Activated T-helper 1 cell treated with anti-CD3 and anti-CD28 coated beads, Interleukin-12 subunit alpha, Interleukin-12 subunit beta, Interleukin-2, Interleukin-4 antibody, amounts not matched to agents 30 ng/mL and 10 ng/mL and 1 ng/mL, durations not matched to agents 14 hours and 24 hours and 36 hours (primary cell): Measurements from ENCODE around the gene PTEN. TPM values are rescaled to one million over a fixed set of nuclear protein-coding genes. Genes with fewer than 3 reads are reported as not detected.
"Not testable (repeated sequence)": the region's sequence is repeated elsewhere in the genome, so short reads cannot be mapped to it uniquely, and the experiment has no call there.

ENCODE experiments used
- DNase-seq: peaks from one replicate; pipeline ENCODE4 v3.0.0; 2021; ENCODE audit warnings: low spot score
- H3K27ac Mint-ChIP-seq: one replicate; pipeline ENCODE4 v1.8.0; 2021; ENCODE audit warnings: mild to moderate bottlenecking, mixed read lengths
- H3K27me3 Mint-ChIP-seq: one replicate; pipeline ENCODE4 v1.8.0; 2022; ENCODE audit warnings: mild to moderate bottlenecking, moderate library complexity, mixed read lengths; ENCODE audit not compliant: insufficient read depth
- H3K36me3 Mint-ChIP-seq: one replicate; pipeline ENCODE4 v1.8.0; 2021; ENCODE audit warnings: low read depth, mixed read lengths
- H3K4me1 Mint-ChIP-seq: one replicate; pipeline ENCODE4 v1.8.0; 2021; ENCODE audit warnings: low read depth, mixed read lengths
- H3K4me3 Mint-ChIP-seq: one replicate; pipeline ENCODE4 v1.8.0; 2021; ENCODE audit warnings: mild to moderate bottlenecking, moderate library complexity, mixed read lengths
- H3K9me3 Mint-ChIP-seq: one replicate; pipeline ENCODE4 v1.8.0; 2021; ENCODE audit warnings: mixed read lengths
- intact Hi-C: fragments of 100-400 bp; cut with micrococcal nuclease; formaldehyde crosslinking; loops from one replicate; pipeline ENCODE4 v1.15.1; 2024
- total RNA-seq: library from RNA; stranded (reverse); gene quantifications from 2 replicates; pipeline ENCODE4 v1.2.3, GENCODE V29; 2022

Gene PTEN
- total RNA-seq, 1 donor from 2014 or later: 56.9 TPM

DNA sequence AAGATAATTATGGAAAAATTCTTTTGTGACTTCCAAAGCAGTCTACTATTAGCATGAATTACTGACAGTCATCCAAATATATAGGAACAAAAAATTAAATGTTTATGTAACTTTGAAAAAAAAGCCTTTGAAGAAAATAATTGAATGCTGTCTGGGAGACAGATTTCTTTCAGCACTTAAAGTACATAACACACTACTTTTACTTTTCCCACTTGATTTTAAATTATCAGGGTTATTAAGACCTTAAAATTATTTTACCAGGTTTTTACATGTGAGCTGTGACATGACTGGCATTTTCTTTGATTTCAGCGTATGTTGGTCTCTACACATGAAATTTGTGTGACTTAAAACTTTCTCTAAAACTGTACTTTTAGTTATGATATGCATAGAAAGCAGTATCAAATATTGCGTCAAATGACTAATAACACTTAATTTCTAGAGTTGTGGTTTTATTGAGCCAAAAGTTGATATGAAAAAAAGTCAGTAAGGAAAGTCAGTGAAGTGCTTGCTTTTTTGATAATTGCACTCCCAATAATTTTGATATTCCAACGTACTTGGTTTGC lies 3.1 kb downstream of the PTEN start:
- Mint-ChIP-seq H3K27me3 (no peaks in the 10 kb centered on the region), H3K4me3 (peak overlapping the region; percentile 97), H3K27ac (peak overlapping the region; percentile 34), H3K36me3 (peaks cover 26% of the 10 kb centered on the region), H3K4me1 (peaks cover 68% of the 10 kb centered on the region), H3K9me3 (no peaks in the 10 kb centered on the region)
- intact Hi-C loops: loop anchor here (5.0 to 10.0 kb wide), 3 partner anchors 51 to 1218 kb away; no protein-coding TSS in a partner anchor
- no peak for DNase-seq

DNA sequence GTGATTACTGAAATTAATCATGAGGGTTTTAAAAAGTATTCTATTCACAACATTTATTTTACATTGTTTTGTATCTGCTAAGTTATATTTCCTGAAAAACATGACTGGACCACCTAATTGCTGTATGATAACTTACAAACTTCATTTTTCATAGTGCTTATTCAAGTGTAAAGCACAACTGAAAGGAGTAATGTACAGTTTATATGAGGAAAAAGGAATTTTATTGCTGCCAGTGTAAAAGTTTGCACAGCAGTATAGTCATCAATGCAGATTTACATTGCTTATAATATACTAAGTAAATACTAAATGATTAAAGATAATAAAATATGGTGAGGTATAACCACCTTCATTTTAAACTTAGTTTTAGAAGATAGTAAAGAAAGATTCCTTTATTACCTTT lies 4.0 kb downstream of the PTEN start:
- no peaks in the 10 kb centered on the region for H3K9me3 Mint-ChIP-seq
- H3K36me3 Mint-ChIP-seq: peaks cover 26% of the 10 kb centered on the region

DNA sequence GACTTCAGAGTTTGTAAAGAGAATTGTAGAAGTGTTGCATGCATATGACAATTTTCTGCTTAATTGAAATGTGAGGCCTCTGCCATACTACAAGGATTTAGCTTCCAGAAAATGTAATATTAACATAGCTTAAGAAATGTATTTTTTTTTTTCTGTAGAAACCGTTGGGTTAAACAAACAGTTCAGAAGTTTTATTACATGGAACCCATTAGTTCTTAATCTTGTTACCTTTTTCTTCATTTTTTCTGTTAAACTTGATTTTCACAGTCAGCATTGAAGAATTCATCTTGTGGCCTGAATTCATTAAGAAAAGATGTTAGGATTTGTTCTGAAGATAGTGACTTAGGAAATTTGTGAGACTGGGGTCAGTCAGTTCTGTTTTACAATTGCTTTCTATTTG lies 4.9 kb downstream of the PTEN start:
- no peak for DNase-seq
- H3K9me3 Mint-ChIP-seq: no peaks in the 10 kb centered on the region
- H3K4me1 Mint-ChIP-seq: peaks cover 59% of the 10 kb centered on the region
- peaks cover 26% of the 10 kb centered on the region for H3K36me3 Mint-ChIP-seq
- intact Hi-C loops: loop anchor here (2.0 to 10.0 kb wide), 4 partner anchors 15 to 1217 kb away; no protein-coding TSS in a partner anchor
- no peak overlapping the region for H3K27ac Mint-ChIP-seq
- H3K4me3 Mint-ChIP-seq: peak overlapping the region; percentile 72
- no peaks in the 10 kb centered on the region for H3K27me3 Mint-ChIP-seq

More for the DNA sequence above, 4.0 kb downstream of the PTEN start:
- intact Hi-C loops: loop anchor here (5.0 to 10.0 kb wide), 3 partner anchors 50 to 1217 kb away; no protein-coding TSS in a partner anchor
- Mint-ChIP-seq H3K27me3 (no peaks in the 10 kb centered on the region), H3K4me3 (peak overlapping the region; percentile 97), H3K27ac (no peak overlapping the region), H3K4me1 (peaks cover 60% of the 10 kb centered on the region)
- DNase-seq: no peak

DNA sequence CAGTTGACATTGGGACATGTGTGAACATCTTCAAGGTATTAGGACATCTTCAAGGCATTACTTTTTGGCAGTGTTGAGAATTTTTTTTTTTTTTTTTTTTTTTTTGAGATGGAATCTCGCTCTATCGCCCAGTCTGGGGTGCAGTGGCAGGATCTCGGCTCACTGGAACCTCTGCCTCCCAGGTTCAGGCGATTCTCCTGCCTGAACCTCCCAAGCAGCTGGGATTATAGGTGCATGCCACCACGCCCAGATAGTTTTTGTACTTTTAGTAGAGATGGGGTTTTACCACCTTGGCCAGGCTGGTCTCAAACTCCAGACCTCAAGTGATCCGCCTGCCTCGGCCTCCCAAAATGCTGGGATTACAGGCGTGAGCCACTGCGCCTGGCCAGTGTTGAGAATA lies 5.7 kb downstream of the PTEN start:
- not testable (repeated sequence) for H3K27me3 Mint-ChIP-seq, DNase-seq, H3K27ac Mint-ChIP-seq, H3K9me3 Mint-ChIP-seq
- H3K4me3 Mint-ChIP-seq: peak overlapping the region; percentile 23
- peaks cover 67% of the 10 kb centered on the region for H3K4me1 Mint-ChIP-seq
- H3K36me3 Mint-ChIP-seq: peaks cover 26% of the 10 kb centered on the region
- intact Hi-C loops: loop anchor here (2.0 to 10.0 kb wide), 4 partner anchors 14 to 1216 kb away; no protein-coding TSS in a partner anchor

DNA sequence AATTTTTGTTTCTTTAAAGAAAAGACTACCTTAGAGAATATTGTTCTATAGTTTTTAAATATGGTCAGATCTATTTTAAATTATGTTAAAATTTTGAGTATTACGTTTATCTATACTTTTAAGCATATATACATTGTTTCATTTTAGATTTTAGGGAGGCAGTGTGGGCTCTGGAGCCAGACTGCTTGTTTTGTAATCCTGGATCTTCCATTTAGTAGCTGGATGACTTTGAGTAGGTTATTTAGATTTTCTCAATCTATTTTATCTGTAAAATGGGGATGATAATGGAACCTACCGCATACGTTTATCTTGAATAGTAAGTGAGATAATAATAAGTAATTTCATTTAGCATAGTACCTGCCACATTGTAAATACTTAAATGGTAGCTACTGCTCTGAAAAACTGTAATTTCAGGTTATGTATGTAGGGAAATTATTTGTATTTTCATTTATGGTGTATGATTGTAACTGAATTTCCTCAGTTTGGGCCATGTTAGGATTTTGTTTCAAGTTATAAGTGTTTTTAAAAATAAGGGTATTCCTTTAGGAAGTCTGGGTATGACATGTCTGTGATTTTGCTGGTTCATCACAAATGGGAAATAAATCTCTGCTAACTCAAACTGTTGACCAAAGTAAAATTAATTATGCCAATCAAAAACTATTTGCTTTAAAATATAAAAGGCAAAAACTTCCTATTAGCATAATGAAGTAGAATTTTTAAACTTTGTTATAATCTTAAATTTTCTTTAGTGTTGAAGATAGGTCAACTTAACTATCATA lies 6.5 kb downstream of the PTEN start:
- Mint-ChIP-seq H3K27ac (no peak overlapping the region), H3K4me1 (peaks cover 64% of the 10 kb centered on the region), H3K4me3 (no peak overlapping the region), H3K9me3 (no peaks in the 10 kb centered on the region), H3K27me3 (no peaks in the 10 kb centered on the region), H3K36me3 (peaks cover 23% of the 10 kb centered on the region)
- no peak for DNase-seq
- intact Hi-C loops: loop anchor here (2.0 to 10.0 kb wide), 4 partner anchors 13 to 1215 kb away; no protein-coding TSS in a partner anchor

DNA sequence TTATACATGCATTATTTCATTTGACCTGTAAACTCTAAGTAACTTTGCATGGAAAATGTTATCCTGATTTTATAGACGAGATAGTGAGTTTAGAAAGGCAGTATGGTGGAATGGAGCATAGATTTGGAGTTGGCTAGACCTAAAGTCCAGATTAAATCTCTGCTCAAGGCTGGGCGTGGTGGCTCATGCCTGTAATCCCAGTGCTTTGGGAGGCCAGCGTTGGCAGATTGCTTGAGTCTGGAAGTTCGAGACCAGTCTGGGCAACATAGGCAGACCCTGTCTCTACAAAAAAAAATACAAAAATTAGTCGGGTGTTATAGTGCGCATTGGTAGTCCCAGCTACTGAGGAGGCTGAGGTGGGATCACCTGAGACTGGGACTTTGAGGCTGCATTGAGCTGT lies 9.4 kb downstream of the PTEN start:
- Mint-ChIP-seq H3K27me3 (no peaks in the 10 kb centered on the region), H3K4me1 (peaks cover 41% of the 10 kb centered on the region), H3K36me3 (peaks cover 12% of the 10 kb centered on the region), H3K4me3 (no peak overlapping the region), H3K27ac (no peak overlapping the region), H3K9me3 (no peaks in the 10 kb centered on the region)
- DNase-seq: no peak
- intact Hi-C loops: no loop called here

DNA sequence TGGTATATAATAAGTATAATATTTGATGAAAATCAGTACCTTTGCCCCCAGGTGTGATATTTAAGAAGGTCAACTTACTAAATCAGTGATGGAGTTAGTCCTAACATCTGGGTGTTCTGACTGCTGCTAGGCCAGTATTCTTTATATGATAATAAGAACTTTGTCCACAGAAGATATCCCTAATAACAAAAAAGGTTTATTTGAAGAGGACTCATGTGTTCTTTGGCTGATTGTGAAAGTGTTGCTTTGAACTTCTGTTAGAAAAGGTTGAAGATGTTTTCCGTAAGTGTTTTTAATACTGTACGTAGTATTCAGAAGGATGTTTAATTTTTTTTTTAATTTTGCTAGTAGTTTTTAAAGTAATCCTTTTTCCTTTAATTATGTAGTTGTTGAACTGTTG lies 10.2 kb downstream of the PTEN start:
- intact Hi-C loops: no loop called here
- peaks cover 34% of the 10 kb centered on the region for H3K4me1 Mint-ChIP-seq

DNA sequence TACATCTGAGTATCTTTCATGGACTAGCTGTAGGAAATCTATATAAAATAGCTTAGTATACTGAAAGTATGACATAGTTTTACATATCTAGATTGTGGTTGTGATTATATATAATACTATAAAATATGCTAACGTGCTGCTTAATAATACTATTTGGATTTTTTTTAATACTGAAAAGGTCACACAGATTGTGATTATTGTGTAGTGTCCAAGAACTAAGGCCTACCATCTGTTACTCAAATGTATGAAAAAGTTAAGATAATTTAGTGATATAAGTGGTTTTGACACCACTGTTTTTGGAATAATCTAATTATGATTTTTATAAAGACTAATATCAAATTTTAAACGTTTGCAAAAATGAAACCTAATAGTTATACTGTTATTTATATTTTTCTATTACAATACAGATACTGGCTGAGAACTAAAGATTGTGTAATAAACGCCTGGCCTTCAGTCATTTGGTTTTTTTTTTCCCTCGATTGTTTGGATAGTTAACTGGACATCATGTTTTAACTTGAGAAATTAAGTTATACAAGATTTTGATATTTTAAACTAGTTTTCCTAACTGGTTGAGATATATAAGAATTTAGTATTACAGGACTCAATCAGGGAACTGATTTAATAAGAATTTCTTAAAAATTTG lies 12.6 kb downstream of the PTEN start:
- Mint-ChIP-seq H3K27me3 (no peaks in the 10 kb centered on the region), H3K27ac (no peak overlapping the region), H3K4me1 (peaks cover 25% of the 10 kb centered on the region), H3K4me3 (no peak overlapping the region), H3K9me3 (peaks cover 6% of the 10 kb centered on the region), H3K36me3 (peaks cover 23% of the 10 kb centered on the region)
- no peak for DNase-seq
- intact Hi-C loops: no loop called here

More for the DNA sequence above, 10.2 kb downstream of the PTEN start:
- Mint-ChIP-seq H3K27ac (no peak overlapping the region), H3K27me3 (no peaks in the 10 kb centered on the region), H3K9me3 (no peaks in the 10 kb centered on the region), H3K4me3 (no peak overlapping the region), H3K36me3 (peaks cover 13% of the 10 kb centered on the region)
- no peak for DNase-seq

DNA sequence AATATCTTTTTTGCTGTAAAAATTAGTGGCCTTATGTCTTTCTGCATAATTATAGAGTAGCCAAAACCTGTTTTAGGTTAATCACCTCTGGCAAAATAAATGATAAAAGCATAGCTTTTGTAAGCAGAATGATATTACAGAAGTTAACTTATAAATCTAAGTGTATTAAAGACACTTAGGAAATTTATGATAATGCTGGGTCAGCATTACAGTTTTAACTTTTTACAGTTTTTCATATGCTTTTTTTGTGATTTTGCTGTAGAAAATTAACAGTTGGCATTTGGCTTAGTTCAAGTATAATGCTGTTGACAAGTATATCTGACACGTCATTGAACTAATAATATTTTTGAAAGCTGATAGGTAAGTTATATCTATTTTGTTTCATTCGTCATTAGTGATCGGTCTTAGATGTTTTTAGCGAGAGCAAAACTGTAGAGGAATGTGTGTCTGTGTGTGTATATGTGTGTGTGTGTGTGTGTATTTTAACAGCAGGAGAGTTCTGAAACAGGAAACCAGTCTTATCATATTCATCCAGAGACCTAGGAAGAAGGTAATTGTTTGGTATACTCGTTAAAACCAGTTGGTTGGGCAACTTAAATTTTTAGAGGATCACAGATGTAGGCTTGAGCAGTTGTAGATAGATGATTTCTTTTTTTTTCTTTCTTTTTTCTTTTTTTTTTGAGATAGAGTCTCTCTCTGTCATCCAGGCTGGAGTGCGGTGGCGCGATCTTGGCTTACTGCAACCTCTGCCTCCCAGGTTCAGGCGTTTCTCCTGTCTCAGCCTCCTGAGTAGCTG lies 15.4 kb downstream of the PTEN start:
- Mint-ChIP-seq H3K36me3 (peaks cover 36% of the 10 kb centered on the region), H3K9me3 (peaks cover 14% of the 10 kb centered on the region), H3K4me1 (peaks cover 23% of the 10 kb centered on the region), H3K27me3 (no peaks in the 10 kb centered on the region), H3K27ac (peak overlapping the region; percentile 35), H3K4me3 (no peak overlapping the region)
- intact Hi-C loops: no loop called here
- no peak for DNase-seq

DNA sequence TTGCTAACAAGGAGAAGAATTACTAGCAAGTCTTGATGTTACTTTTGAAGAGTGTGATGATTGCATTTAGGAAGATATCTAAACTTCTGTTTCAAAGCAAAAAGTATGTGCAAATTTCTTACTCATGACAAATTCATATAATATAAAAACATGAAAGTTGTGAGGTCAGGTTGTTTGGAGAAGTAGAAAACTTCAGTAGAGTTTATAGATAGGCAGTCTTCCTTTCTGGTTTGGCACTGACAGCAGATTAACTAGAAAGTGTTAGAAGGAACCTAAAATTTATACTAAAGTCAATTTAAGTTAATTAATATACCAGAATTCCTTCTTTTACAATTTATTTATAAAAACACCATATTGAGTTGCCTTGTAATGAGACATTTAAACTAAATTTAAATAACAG lies 16.9 kb downstream of the PTEN start:
- Mint-ChIP-seq H3K27me3 (no peaks in the 10 kb centered on the region), H3K4me3 (no peak overlapping the region), H3K36me3 (peaks cover 36% of the 10 kb centered on the region), H3K4me1 (peaks cover 19% of the 10 kb centered on the region), H3K9me3 (peaks cover 14% of the 10 kb centered on the region), H3K27ac (no peak overlapping the region)
- intact Hi-C loops: no loop called here
- DNase-seq: no peak

DNA sequence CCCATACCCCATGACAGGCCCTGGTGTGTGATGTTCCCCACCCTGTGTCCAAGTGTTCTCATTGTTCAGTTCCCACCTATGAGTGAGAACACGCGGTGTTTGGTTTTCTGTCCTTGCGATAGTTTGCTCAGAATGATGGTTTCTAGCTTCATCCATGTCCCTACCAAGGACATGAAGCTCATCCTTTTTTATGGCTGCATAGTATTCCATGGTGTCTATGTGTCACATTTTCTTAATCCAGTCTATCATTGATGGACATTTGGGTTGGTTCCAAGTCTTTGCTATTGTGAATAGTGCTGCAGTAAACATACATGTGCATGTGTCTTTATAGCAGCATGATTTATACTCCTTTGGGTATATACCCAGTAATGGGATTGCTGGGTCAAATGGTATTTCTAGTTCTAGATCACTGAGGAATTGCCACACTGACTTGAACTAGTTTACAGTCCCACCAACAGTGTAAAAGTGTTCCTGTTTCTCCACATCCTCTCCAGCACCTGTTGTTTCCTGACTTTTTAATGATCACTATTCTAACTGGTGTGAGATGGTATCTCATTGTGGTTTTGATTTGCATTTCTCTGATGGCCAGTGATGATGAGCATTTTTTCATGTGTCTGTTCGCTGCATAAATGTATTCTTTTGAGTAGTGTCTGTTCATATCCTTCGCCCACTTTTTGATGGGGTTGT lies 18.1 kb downstream of the PTEN start:
- peaks cover 47% of the 10 kb centered on the region for H3K36me3 Mint-ChIP-seq
- peaks cover 18% of the 10 kb centered on the region for H3K9me3 Mint-ChIP-seq
- H3K4me1 Mint-ChIP-seq: peaks cover 19% of the 10 kb centered on the region
- not testable (repeated sequence) for DNase-seq, H3K4me3 Mint-ChIP-seq, H3K27ac Mint-ChIP-seq, H3K27me3 Mint-ChIP-seq
- intact Hi-C loops: loop anchor here (2.0 kb wide), 1 partner anchor 13 kb away; no protein-coding TSS in a partner anchor
